Suprapubic skin (tissue), 4 donors: Measurements from ENCODE around the gene ITIH2. TPM values are rescaled to one million over a fixed set of nuclear protein-coding genes. Genes with fewer than 3 reads are reported as not detected.

Experiments
- DNase-seq, 2 donors: peaks; one replicate each; pipeline ENCODE4 v3.0.0-alpha.2; 2019; ENCODE audit warnings: low spot score in 2 of 2
- H3K27ac ChIP-seq: fragments of 200-600 bp; sonication (generic); one replicate; pipeline ENCODE4 v1.5.1; 2019
- H3K27me3 ChIP-seq: fragments of 200-600 bp; sonication (generic); one replicate; pipeline ENCODE4 v1.5.1; 2019
- H3K36me3 ChIP-seq: fragments of 200-600 bp; sonication (generic); one replicate; pipeline ENCODE4 v1.5.1; 2019
- H3K4me1 ChIP-seq: fragments of 200-600 bp; sonication (generic); one replicate; pipeline ENCODE4 v1.5.1; 2019
- H3K4me3 ChIP-seq: fragments of 200-600 bp; sonication (generic); one replicate; pipeline ENCODE4 v1.5.1; 2019; ENCODE audit warnings: mild to moderate bottlenecking
- H3K9me3 ChIP-seq: fragments of 200-600 bp; sonication (generic); one replicate; pipeline ENCODE4 v1.5.1; 2019
- CTCF ChIP-seq, 2 donors: fragments of 200-600 bp in 1 of 2; fragments of 450-650 bp in 1 of 2; sonication (generic) in 1 of 2; IDR thresholded peaks; one replicate each; pipeline ENCODE4 v1.5.1; 2016 to 2019; ENCODE audit warnings: antibody characterized with exemption in 2 of 2, mild to moderate bottlenecking in 1 of 2, moderate library complexity in 1 of 2
- EP300 ChIP-seq: sonication (generic); formaldehyde crosslinking; IDR thresholded peaks from one replicate; pipeline ENCODE4 v1.6.1; 2017; ENCODE audit warnings: antibody characterized with exemption
- POLR2A ChIP-seq, 2 donors: fragments of 450-650 bp; IDR thresholded peaks; one replicate each; pipeline ENCODE4 v1.6.1; 2017; ENCODE audit warnings: antibody characterized with exemption in 2 of 2, mild to moderate bottlenecking in 2 of 2, moderate library complexity in 2 of 2
- POLR2AphosphoS5 ChIP-seq, 3 donors: sonication (generic); formaldehyde crosslinking; IDR thresholded peaks; one replicate each; pipeline ENCODE4 v1.6.1; 2017; ENCODE audit warnings: antibody characterized with exemption in 3 of 3
- WGBS: methylation state at CpG from one replicate; pipeline ENCODE4 v1.1.5; 2018; 5-methylcytosine and 5-hydroxymethylcytosine counted together
- total RNA-seq, 4 donors: library from RNA; depleted of rRNA; stranded (reverse); fragments of >200 nt; gene quantifications; one replicate each; pipeline ENCODE4 v1.1.0, GENCODE V29; 2016

ITIH2 gene
- total RNA-seq, 4 donors from 2014 or later: 0.24 TPM; not detected in 3

DNA sequence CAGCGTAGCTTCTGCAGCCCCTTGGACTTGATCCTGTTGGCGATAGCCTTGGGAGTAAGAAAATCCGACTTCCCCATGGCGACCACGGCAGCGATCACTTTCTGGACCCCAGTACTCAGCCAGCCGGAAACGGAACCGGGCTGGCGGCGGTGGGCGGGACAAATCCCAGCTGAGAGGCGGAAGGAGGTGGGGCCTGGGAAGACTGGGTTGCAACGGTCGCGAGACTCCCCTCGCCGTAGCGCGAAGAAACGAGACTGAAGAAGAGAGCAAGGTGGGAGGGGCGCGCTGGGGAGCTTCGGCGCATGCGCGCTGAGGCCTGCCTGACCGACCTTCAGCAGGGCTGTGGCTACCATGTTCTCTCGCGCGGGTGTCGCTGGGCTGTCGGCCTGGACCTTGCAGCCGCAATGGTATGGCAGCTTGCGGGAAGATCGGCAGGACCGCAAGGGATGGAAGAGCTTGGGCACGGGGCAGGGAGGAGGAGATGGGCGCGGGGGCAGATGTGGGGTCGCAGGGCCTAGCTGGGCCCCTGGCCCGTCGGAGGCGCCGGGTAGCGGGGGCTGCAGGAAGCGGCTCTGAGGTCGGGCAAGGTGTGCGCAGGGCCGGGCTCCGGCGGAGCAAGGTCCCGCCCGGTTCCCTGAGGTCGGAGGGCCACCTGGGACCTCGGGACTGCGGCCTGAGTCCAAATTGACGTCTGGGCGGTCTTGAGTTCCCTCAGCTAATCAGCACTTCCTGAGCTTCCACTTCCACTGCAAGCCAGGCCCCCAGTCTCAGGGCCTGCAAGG, 84.9 kb downstream of the ITIH2 start, which contains the start of the genes ATP5F1C and KIN:
Gene ATP5F1C (plus strand): TSS at position 321 of the 782 bp plus-strand sequence. CDS start 31 bp downstream, at position 352.
Gene KIN (minus strand): TSS at position 137 of the 782 bp plus-strand sequence. CDS start 60 bp downstream, at position 77.
- TF ChIP-seq EP300: peak; percentile 9
- TF ChIP-seq POLR2AphosphoS5 (IDR thresholded peaks at IDR 0.05): peak in 2 of 3 donors; percentile 43 to 72
- TF ChIP-seq CTCF (IDR thresholded peaks at IDR 0.05): no peak
- TF ChIP-seq POLR2A (IDR thresholded peaks at IDR 0.05): peak; percentile 33 to 84
- H3K4me1 ChIP-seq: peaks cover 61% of the 10 kb centered on the region

GRCh38 chr10:7788639-7789286, 85.6 kb downstream of the ITIH2 start:
- Histone ChIP-seq H3K4me3 (peak overlapping the region; percentile 98), H3K9me3 (no peaks in the 10 kb centered on the region), H3K27me3 (no peaks in the 10 kb centered on the region), H3K36me3 (no peaks in the 10 kb centered on the region), H3K27ac (peak overlapping the region; percentile 93), H3K4me1 (peaks cover 62% of the 10 kb centered on the region)
- no peak for DNase-seq
- 1% methylated on average over 24 of the region's 25 CpGs for WGBS
- no peak for TF ChIP-seq POLR2A (IDR thresholded peaks at IDR 0.05)
- TF ChIP-seq POLR2AphosphoS5 (IDR thresholded peaks at IDR 0.05): no peak

More for the DNA sequence above, 84.9 kb downstream of the ITIH2 start, which contains the start of the genes ATP5F1C and KIN:
- DNase-seq: peak; percentile 98
- H3K36me3 ChIP-seq: no peaks in the 10 kb centered on the region
- no peaks in the 10 kb centered on the region for H3K27me3 ChIP-seq
- peak within 1 kb of the TSS; percentile 98 for H3K4me3 ChIP-seq
- H3K27ac ChIP-seq: peak within 1 kb of the TSS; percentile 93
- H3K9me3 ChIP-seq: no peaks in the 10 kb centered on the region
- 0% methylated on average over 10 of the region's 59 CpGs for WGBS

DNA sequence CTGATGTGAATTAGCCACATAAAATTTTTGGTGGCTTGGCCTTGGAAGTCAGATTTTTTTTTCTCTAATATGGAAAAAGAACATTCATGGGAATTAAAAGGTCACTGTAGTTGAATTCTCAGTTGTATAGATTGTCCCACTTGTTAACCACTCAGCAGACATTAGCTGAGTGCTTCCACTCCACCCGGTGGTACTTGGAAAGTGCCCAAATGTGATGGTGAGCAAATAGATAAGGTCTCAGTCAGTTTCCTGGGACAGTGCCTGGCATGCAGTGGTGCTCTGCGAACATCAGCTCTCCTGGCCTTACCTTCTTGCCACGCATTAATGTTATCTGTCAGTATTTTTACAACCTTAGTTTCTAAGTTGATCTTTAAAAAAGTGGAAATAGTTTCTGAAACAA, 86.3 kb downstream of the ITIH2 start:
- Histone ChIP-seq H3K27me3 (no peaks in the 10 kb centered on the region), H3K9me3 (no peaks in the 10 kb centered on the region), H3K27ac (no peak overlapping the region), H3K4me3 (peak overlapping the region; percentile 98), H3K4me1 (peaks cover 62% of the 10 kb centered on the region), H3K36me3 (no peaks in the 10 kb centered on the region)
- TF ChIP-seq EP300 (no peak), CTCF (IDR thresholded peaks at IDR 0.05) (no peak), POLR2A (IDR thresholded peaks at IDR 0.05) (no peak), POLR2AphosphoS5 (IDR thresholded peaks at IDR 0.05) (no peak)
- no peak for DNase-seq
- 37% methylated on average over 3 of the region's 3 CpGs for WGBS

- Histone ChIP-seq H3K27me3 (no peaks in the 10 kb centered on the region), H3K4me1 (peaks cover 46% of the 10 kb centered on the region), H3K4me3 (no peak overlapping the region), H3K9me3 (no peaks in the 10 kb centered on the region), H3K27ac (no peak overlapping the region), H3K36me3 (peaks cover 9% of the 10 kb centered on the region)
- DNase-seq: no peak
- TF ChIP-seq POLR2AphosphoS5 (IDR thresholded peaks at IDR 0.05): no peak
- TF ChIP-seq CTCF (IDR thresholded peaks at IDR 0.05): no peak
- TF ChIP-seq POLR2A (IDR thresholded peaks at IDR 0.05): no peak
- no peak for TF ChIP-seq EP300
- WGBS: 53% methylated on average over 1 of the region's 1 CpG
Observed at GRCh38 chr10:7792541-7792940, 89.4 kb downstream of the ITIH2 start.

DNA sequence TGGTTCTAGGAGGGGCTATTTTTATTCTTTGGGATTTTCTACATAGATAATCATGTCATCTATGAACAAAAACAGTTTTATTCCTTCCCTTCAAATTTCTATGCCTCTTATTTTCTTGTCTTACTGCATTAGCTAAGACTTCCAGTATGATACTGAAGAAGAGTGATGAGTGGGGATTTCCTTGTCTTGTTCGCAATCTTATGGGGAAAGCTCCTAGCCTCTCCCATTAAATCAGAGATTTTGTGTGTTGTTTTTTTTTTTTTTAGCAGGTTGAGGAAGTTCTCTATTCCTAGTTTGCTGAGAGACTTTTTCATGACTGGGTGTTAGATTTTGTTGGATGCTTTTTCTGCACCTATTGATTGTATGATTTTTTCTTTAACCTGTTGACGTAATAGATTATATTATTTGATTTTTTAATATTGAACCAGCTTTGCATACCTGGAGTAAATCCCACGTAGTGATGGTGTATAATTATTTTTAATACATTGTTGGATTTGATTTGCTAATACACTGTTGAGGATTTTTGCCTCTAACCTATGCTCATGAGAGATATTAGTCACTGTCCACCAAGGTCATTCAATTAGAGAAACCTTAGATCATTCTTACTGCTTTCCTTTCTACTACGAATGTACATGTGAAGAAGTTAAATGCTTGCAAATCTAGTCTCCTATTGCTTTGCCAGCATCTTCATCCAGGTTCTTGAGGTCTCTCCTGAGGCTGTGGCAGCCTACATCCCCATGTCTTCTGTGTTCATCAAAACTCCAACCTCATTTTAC, 91.3 kb downstream of the ITIH2 start:
- H3K4me3 ChIP-seq: no peak overlapping the region
- DNase-seq: no peak
- H3K27me3 ChIP-seq: no peaks in the 10 kb centered on the region
- H3K4me1 ChIP-seq: peaks cover 36% of the 10 kb centered on the region
- H3K9me3 ChIP-seq: no peaks in the 10 kb centered on the region
- 79% methylated on average over 4 of the region's 4 CpGs for WGBS
- H3K27ac ChIP-seq: no peak overlapping the region
- H3K36me3 ChIP-seq: peaks cover 28% of the 10 kb centered on the region
- TF ChIP-seq CTCF (IDR thresholded peaks at IDR 0.05) (no peak), EP300 (no peak), POLR2AphosphoS5 (IDR thresholded peaks at IDR 0.05) (no peak), POLR2A (IDR thresholded peaks at IDR 0.05) (no peak)
